GM23338 (cell line): Measurements from ENCODE around the gene COPE. TPM values are rescaled to one million over a fixed set of nuclear protein-coding genes. Genes with fewer than 3 reads are reported as not detected.
"Not testable (repeated sequence)": the region's sequence is repeated elsewhere in the genome, so short reads cannot be mapped to it uniquely, and the experiment has no call there.

Experiments used
- ATAC-seq: fragments of 200-7000 bp; cut with Tn5 transposase; 3 replicates; pipeline ENCODE4 v1.9.1; 2020
- DNase-seq: peaks from one replicate; pipeline ENCODE4 v3.0.0-alpha.2; 2015; ENCODE audit warnings: low spot score
- H2AFZ ChIP-seq: fragments of 200-600 bp; sonication (generic); 2 replicates; pipeline ENCODE4 v1.8.0; 2016; ENCODE audit warnings: antibody characterized with exemption, mild to moderate bottlenecking, moderate library complexity
- H3F3A ChIP-seq: fragments of 200-600 bp; sonication (generic); replicated peaks from 2 replicates; pipeline ENCODE4 v1.8.0; 2017; ENCODE audit warnings: antibody characterized with exemption, mixed run types, low read depth
- H3K27ac ChIP-seq: fragments of 200-600 bp; sonication (generic); 2 replicates; pipeline ENCODE4 v1.6.1; 2016; ENCODE audit warnings: low read depth
- H3K27me3 ChIP-seq: fragments of 200-600 bp; sonication (generic); 2 replicates; pipeline ENCODE4 v1.8.0; 2016; ENCODE audit warnings: mild to moderate bottlenecking, mixed run types, moderate library complexity; ENCODE audit not compliant: insufficient read depth
- H3K36me3 ChIP-seq: fragments of 200-600 bp; sonication (generic); 2 replicates; pipeline ENCODE4 v1.8.0; 2016; ENCODE audit warnings: mild to moderate bottlenecking; ENCODE audit not compliant: insufficient read depth
- H3K4me1 ChIP-seq: fragments of 200-600 bp; sonication (generic); 2 replicates; pipeline ENCODE4 v1.8.0; 2016; ENCODE audit warnings: mild to moderate bottlenecking, moderate library complexity; ENCODE audit not compliant: insufficient read depth
- H3K4me2 ChIP-seq: fragments of 200-600 bp; sonication (generic); 2 replicates; pipeline ENCODE4 v1.7.1; 2017; ENCODE audit warnings: mixed run types
- H3K4me3 ChIP-seq: fragments of 200-600 bp; sonication (generic); 2 replicates; pipeline ENCODE4 v1.6.1; 2016; ENCODE audit warnings: mixed run types
- H3K79me2 ChIP-seq: fragments of 200-600 bp; sonication (generic); replicated peaks from 2 replicates; pipeline ENCODE4 v1.8.0; 2017; ENCODE audit warnings: mild to moderate bottlenecking; ENCODE audit not compliant: insufficient read depth
- H3K9me2 ChIP-seq: fragments of 200-600 bp; sonication (generic); 2 replicates; pipeline ENCODE4 v1.8.0; 2017; ENCODE audit not compliant: insufficient read depth
- H4K20me1 ChIP-seq: fragments of 200-600 bp; sonication (generic); replicated peaks from 2 replicates; pipeline ENCODE4 v1.8.0; 2017; ENCODE audit warnings: mild to moderate bottlenecking; ENCODE audit not compliant: insufficient read depth
- H3K27ac Mint-ChIP-seq: 2 replicates; pipeline ENCODE4 v1.8.0; 2020; ENCODE audit warnings: inconsistent platforms, mild to moderate bottlenecking, moderate library complexity, mixed read lengths
- H3K27me3 Mint-ChIP-seq: 3 replicates; pipeline ENCODE4 v1.8.0; 2022; ENCODE audit warnings: low read depth, mild to moderate bottlenecking, moderate library complexity, mixed read lengths, inconsistent platforms; ENCODE audit not compliant: insufficient read depth, poor library complexity
- H3K36me3 Mint-ChIP-seq: 3 replicates; pipeline ENCODE4 v1.8.0; 2021; ENCODE audit warnings: low read depth, mild to moderate bottlenecking, inconsistent platforms, moderate library complexity, mixed read lengths
- H3K4me1 Mint-ChIP-seq: 3 replicates; pipeline ENCODE4 v1.8.0; 2020; ENCODE audit warnings: mild to moderate bottlenecking, inconsistent platforms, mixed read lengths
- H3K4me3 Mint-ChIP-seq: 3 replicates; pipeline ENCODE4 v1.8.0; 2021; ENCODE audit warnings: moderate library complexity, mild to moderate bottlenecking, inconsistent platforms, mixed read lengths
- H3K9me3 Mint-ChIP-seq: 3 replicates; pipeline ENCODE4 v1.8.0; 2020; ENCODE audit warnings: moderate library complexity, mild to moderate bottlenecking, inconsistent platforms, mixed read lengths
- polyA plus RNA-seq: library from polyadenylated mRNA; unstranded; fragments of >200 nt; fragmentation: Nextera tagmentation; extraction: Ambion mirVana; gene quantifications from 2 replicates; pipeline ENCODE4 v1.2.1, GENCODE V29; 2016
- total RNA-seq: library from RNA; depleted of rRNA; stranded (reverse); fragments of >200 nt; shearing (Covaris generic); gene quantifications from 2 replicates; pipeline ENCODE4 v1.2.3, GENCODE V29; 2014
- TF ChIP-seq, protein P1 (sequence below): fragments of 250-450 bp; sonication (Bioruptor Pico); IDR thresholded peaks from 2 replicates; pipeline ENCODE4 v1.5.0; 2020; ENCODE audit warnings: mild to moderate bottlenecking, moderate library complexity
- TF ChIP-seq, protein P2 (sequence below): IDR thresholded peaks from one replicate; pipeline ENCODE4 v1.6.1; 2018; ENCODE audit warnings: antibody characterized with exemption; ENCODE audit not compliant: unreplicated experiment

The COPE gene
- total and polyA plus RNA-seq, 2 experiments from 2014 or later = 263 TPM

GRCh38 chr19:18903156-18904037 is 15.8 kb downstream of the COPE start (continued):
- TF ChIP-seq, protein P1, sequence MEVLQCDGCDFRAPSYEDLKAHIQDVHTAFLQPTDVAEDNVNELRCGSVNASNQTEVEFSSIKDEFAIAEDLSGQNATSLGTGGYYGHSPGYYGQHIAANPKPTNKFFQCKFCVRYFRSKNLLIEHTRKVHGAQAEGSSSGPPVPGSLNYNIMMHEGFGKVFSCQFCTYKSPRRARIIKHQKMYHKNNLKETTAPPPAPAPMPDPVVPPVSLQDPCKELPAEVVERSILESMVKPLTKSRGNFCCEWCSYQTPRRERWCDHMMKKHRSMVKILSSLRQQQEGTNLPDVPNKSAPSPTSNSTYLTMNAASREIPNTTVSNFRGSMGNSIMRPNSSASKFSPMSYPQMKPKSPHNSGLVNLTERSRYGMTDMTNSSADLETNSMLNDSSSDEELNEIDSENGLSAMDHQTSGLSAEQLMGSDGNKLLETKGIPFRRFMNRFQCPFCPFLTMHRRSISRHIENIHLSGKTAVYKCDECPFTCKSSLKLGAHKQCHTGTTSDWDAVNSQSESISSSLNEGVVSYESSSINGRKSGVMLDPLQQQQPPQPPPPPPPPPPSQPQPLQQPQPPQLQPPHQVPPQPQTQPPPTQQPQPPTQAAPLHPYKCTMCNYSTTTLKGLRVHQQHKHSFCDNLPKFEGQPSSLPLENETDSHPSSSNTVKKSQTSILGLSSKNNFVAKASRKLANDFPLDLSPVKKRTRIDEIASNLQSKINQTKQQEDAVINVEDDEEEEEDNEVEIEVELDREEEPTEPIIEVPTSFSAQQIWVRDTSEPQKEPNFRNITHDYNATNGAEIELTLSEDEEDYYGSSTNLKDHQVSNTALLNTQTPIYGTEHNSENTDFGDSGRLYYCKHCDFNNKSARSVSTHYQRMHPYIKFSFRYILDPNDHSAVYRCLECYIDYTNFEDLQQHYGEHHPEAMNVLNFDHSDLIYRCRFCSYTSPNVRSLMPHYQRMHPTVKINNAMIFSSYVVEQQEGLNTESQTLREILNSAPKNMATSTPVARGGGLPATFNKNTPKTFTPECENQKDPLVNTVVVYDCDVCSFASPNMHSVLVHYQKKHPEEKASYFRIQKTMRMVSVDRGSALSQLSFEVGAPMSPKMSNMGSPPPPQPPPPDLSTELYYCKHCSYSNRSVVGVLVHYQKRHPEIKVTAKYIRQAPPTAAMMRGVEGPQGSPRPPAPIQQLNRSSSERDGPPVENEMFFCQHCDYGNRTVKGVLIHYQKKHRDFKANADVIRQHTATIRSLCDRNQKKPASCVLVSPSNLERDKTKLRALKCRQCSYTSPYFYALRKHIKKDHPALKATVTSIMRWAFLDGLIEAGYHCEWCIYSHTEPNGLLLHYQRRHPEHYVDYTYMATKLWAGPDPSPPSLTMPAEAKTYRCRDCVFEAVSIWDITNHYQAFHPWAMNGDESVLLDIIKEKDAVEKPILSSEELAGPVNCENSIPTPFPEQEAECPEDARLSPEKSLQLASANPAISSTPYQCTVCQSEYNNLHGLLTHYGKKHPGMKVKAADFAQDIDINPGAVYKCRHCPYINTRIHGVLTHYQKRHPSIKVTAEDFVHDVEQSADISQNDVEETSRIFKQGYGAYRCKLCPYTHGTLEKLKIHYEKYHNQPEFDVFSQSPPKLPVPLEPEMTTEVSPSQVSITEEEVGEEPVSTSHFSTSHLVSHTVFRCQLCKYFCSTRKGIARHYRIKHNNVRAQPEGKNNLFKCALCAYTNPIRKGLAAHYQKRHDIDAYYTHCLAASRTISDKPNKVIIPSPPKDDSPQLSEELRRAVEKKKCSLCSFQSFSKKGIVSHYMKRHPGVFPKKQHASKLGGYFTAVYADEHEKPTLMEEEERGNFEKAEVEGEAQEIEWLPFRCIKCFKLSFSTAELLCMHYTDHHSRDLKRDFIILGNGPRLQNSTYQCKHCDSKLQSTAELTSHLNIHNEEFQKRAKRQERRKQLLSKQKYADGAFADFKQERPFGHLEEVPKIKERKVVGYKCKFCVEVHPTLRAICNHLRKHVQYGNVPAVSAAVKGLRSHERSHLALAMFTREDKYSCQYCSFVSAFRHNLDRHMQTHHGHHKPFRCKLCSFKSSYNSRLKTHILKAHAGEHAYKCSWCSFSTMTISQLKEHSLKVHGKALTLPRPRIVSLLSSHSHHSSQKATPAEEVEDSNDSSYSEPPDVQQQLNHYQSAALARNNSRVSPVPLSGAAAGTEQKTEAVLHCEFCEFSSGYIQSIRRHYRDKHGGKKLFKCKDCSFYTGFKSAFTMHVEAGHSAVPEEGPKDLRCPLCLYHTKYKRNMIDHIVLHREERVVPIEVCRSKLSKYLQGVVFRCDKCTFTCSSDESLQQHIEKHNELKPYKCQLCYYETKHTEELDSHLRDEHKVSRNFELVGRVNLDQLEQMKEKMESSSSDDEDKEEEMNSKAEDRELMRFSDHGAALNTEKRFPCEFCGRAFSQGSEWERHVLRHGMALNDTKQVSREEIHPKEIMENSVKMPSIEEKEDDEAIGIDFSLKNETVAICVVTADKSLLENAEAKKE (CRISPR knock-in tag) = no peak
- TF ChIP-seq, protein P2, sequence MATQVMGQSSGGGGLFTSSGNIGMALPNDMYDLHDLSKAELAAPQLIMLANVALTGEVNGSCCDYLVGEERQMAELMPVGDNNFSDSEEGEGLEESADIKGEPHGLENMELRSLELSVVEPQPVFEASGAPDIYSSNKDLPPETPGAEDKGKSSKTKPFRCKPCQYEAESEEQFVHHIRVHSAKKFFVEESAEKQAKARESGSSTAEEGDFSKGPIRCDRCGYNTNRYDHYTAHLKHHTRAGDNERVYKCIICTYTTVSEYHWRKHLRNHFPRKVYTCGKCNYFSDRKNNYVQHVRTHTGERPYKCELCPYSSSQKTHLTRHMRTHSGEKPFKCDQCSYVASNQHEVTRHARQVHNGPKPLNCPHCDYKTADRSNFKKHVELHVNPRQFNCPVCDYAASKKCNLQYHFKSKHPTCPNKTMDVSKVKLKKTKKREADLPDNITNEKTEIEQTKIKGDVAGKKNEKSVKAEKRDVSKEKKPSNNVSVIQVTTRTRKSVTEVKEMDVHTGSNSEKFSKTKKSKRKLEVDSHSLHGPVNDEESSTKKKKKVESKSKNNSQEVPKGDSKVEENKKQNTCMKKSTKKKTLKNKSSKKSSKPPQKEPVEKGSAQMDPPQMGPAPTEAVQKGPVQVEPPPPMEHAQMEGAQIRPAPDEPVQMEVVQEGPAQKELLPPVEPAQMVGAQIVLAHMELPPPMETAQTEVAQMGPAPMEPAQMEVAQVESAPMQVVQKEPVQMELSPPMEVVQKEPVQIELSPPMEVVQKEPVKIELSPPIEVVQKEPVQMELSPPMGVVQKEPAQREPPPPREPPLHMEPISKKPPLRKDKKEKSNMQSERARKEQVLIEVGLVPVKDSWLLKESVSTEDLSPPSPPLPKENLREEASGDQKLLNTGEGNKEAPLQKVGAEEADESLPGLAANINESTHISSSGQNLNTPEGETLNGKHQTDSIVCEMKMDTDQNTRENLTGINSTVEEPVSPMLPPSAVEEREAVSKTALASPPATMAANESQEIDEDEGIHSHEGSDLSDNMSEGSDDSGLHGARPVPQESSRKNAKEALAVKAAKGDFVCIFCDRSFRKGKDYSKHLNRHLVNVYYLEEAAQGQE = no peak

- not testable (repeated sequence) for H3K9me2 ChIP-seq, H3K36me3 ChIP-seq, H3K4me3 Mint-ChIP-seq, H3K27me3 ChIP-seq, H3K4me1 Mint-ChIP-seq, H3K79me2 ChIP-seq, H3K36me3 Mint-ChIP-seq, H3K4me3 ChIP-seq, ATAC-seq, DNase-seq, H4K20me1 ChIP-seq, H3K4me2 ChIP-seq, H3F3A ChIP-seq, H3K27ac Mint-ChIP-seq, H2AFZ ChIP-seq, H3K9me3 Mint-ChIP-seq, H3K4me1 ChIP-seq, H3K27ac ChIP-seq
- peaks cover 12% of the 10 kb centered on the region for H3K27me3 Mint-ChIP-seq
Measured at GRCh38 chr19:18902519-18902918, 16.7 kb downstream of the COPE start.
